Measurements from ENCODE around the gene AHSA1.

GRCh38 chr14:77455966-77456640, 1.8 kb upstream of the AHSA1 start:
- TF ChIP-seq POLR2A (IDR thresholded peaks at IDR 0.05) (no peak), CTCF (IDR thresholded peaks at IDR 0.05) (no peak), EP300 (IDR thresholded peaks at IDR 0.05) (no peak), POLR2AphosphoS5 (IDR thresholded peaks at IDR 0.05) (no peak)
